HG03095 (cell line): ENCODE measurements around the gene DGKI.

Experiments used
- ATAC-seq: cut with Tn5 transposase; IDR thresholded peaks from one replicate; pipeline ENCODE4 v1.9.1; 2021; ENCODE audit warnings: moderate library complexity; ENCODE audit not compliant: unreplicated experiment

The DGKI gene

GRCh38 chr7:137441451-137441850, 405.3 kb downstream of the DGKI start:
- no peak for ATAC-seq

- ATAC-seq, result no peak
Measured at GRCh38 chr7:137439829-137440825, 406.6 kb downstream of the DGKI start.

GRCh38 chr7:137434946-137435345, 411.8 kb downstream of the DGKI start:
- ATAC-seq, result no peak

- ATAC-seq, result no peak
Measured at GRCh38 chr7:137434530-137434929, 412.2 kb downstream of the DGKI start.

- ATAC-seq, result no peak
Measured at GRCh38 chr7:137423321-137423720, 423.5 kb downstream of the DGKI start.

GRCh38 chr7:137421366-137421765, 425.4 kb downstream of the DGKI start:
- ATAC-seq, result no peak

- ATAC-seq, result no peak
Measured at GRCh38 chr7:137418841-137419240, 427.9 kb downstream of the DGKI start.

- ATAC-seq, result no peak
Measured at GRCh38 chr7:137417464-137417863, 429.3 kb downstream of the DGKI start.

GRCh38 chr7:137413901-137414300, 432.9 kb downstream of the DGKI start:
- no peak for ATAC-seq

- no peak for ATAC-seq
Measured at GRCh38 chr7:137411446-137411845, 435.3 kb downstream of the DGKI start.

- no peak for ATAC-seq
Measured at GRCh38 chr7:137408126-137408525, 438.6 kb downstream of the DGKI start.

- no peak for ATAC-seq
Measured at GRCh38 chr7:137407078-137407477, 439.7 kb downstream of the DGKI start.

- no peak for ATAC-seq
Measured at GRCh38 chr7:137404660-137405317, 442.0 kb downstream of the DGKI start.

- no peak for ATAC-seq
Measured at GRCh38 chr7:137403353-137403695, 443.4 kb downstream of the DGKI start.

GRCh38 chr7:137402536-137403352, 444.0 kb downstream of the DGKI start:
- ATAC-seq, result no peak

- ATAC-seq, result no peak
Measured at GRCh38 chr7:137399827-137400823, 446.6 kb downstream of the DGKI start.

- no peak for ATAC-seq
Measured at GRCh38 chr7:137396051-137396450, 450.7 kb downstream of the DGKI start.

GRCh38 chr7:137395420-137395819, 451.4 kb downstream of the DGKI start:
- ATAC-seq, result no peak

- no peak for ATAC-seq
Measured at GRCh38 chr7:137393570-137393969, 453.2 kb downstream of the DGKI start.

GRCh38 chr7:137390076-137390475, 456.7 kb downstream of the DGKI start:
- no peak for ATAC-seq
